ENCODE results near the gene MRPL19.

Gene MRPL19

DNA sequence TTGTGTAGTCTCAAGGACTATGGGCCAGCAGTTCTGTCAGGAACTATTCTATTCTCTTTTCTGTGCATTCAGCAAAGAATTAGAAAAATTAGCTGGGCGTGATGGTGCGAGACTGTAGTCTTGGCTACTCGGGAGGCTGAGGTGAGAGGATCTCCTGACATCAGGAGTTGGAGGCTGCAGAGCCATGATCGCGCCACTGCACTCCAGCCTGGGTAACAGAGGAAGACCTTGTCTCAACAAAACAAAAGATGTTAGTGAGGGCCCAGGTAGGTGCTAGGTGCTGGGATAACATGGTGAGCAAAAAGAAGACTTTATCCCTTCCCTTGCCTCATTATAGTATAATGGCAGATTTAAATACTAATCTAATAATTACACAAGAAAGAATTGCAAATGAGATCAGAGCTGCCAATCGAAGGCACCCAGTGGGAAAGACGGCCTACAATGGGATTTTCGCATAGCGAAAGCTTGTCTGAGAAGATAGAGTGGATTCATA lies 447 bp upstream of the MRPL19 start:
- TF ChIP-seq, protein P1, sequence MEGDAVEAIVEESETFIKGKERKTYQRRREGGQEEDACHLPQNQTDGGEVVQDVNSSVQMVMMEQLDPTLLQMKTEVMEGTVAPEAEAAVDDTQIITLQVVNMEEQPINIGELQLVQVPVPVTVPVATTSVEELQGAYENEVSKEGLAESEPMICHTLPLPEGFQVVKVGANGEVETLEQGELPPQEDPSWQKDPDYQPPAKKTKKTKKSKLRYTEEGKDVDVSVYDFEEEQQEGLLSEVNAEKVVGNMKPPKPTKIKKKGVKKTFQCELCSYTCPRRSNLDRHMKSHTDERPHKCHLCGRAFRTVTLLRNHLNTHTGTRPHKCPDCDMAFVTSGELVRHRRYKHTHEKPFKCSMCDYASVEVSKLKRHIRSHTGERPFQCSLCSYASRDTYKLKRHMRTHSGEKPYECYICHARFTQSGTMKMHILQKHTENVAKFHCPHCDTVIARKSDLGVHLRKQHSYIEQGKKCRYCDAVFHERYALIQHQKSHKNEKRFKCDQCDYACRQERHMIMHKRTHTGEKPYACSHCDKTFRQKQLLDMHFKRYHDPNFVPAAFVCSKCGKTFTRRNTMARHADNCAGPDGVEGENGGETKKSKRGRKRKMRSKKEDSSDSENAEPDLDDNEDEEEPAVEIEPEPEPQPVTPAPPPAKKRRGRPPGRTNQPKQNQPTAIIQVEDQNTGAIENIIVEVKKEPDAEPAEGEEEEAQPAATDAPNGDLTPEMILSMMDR (IDR thresholded peaks at IDR 0.05; ENCODE audit: borderline replicate concordance, control extremely low read depth, extremely low read depth, insufficient read depth, missing control alignments): no peak
- in situ Hi-C loops (cut with MboI; ENCODE audit: low sequenced_read_pairs, unreplicated experiment): no loop called here
- DNase-seq (ENCODE audit: low spot score): no peak

DNA sequence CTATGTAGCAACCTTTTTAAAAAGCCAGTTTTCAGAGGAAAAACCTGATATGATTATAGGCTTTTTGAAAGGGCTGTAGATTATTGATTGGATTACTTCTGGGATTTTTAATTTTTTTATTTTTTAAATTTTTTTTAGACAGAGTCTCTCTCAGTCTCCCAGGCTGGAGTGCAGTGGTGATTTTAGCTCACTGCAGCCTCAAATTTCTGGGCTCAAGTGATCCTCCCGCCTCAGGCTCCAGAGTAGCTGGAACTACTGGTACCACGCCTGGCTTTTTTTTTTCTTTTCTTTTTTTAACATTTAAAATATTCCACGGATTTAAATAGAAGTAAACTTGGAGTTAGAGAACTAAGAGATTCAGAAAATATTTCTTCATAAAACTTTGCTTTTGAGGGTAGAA lies 1.2 kb downstream of the MRPL19 start:
- in situ Hi-C loops (cut with MboI; ENCODE audit: low sequenced_read_pairs, unreplicated experiment): no loop called here
- DNase-seq (ENCODE audit: low spot score): no peak
- TF ChIP-seq, protein P1 (IDR thresholded peaks at IDR 0.05; ENCODE audit: borderline replicate concordance, control extremely low read depth, extremely low read depth, insufficient read depth, missing control alignments): no peak

DNA sequence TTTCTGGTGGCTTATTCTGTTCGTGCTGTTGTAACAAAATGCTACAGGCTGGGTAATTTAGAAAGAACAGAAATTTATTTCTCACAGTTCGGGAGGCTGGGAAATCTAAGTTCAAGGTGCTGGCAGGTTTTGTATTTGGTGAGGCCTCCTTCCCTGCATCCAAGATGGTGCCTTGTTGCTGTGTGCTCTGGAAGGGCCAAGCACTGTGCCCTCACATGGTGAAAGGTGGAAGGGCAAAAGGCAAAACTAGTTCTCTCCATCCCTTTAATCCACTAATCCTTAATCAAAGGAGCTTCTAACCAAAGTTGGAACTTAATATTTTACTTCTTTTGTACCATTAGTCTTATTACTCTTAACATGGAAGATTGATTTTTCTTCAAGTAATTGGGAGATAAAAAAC lies 7.4 kb downstream of the MRPL19 start:
- no peak for DNase-seq (ENCODE audit: low spot score)
- in situ Hi-C loops (cut with MboI; ENCODE audit: low sequenced_read_pairs, unreplicated experiment): no loop called here
- TF ChIP-seq, protein P1 (IDR thresholded peaks at IDR 0.05; ENCODE audit: borderline replicate concordance, control extremely low read depth, extremely low read depth, insufficient read depth, missing control alignments): no peak

DNA sequence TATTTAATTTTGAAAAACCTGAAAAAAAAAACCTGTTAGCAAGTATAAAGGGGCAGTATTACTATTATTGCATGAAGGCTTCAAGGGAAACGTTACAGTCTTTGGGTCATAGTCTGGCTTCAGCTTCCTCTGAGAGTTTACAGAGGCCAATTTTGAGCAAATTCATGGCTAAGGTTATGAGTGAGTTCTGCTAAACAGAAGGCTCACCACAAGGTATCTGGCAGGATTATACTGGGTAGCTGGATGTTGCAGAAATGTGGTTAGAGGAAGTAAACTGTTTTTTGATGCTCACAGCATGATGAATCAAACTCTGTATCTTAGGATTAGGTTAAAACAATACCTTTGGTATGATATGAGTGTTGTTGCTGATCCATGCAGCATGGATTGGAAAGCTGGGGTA lies 9.3 kb downstream of the MRPL19 start:
- TF ChIP-seq, protein P1 (IDR thresholded peaks at IDR 0.05; ENCODE audit: borderline replicate concordance, control extremely low read depth, extremely low read depth, insufficient read depth, missing control alignments): no peak
- DNase-seq (ENCODE audit: low spot score): no peak
- in situ Hi-C loops (cut with MboI; ENCODE audit: low sequenced_read_pairs, unreplicated experiment): no loop called here

DNA sequence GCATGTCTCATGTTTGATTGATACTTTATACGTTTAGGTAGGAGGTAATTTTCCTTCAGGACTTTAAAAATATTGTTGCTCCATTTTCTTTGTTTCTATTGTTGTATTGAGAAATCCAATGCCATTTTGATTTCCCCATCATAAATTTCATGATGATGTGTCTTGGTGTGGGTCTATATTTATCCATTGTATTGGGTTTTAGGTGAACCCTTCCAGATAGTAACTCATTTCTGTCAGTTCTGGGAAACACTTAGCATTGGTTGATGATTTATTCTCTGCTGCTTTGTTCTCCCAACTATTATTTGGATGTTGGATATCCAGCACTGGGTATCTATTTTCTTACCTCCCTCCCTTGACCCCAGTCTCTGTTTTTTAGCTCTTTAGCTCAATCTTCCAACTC lies 10.0 kb downstream of the MRPL19 start:
- TF ChIP-seq, protein P1 (IDR thresholded peaks at IDR 0.05; ENCODE audit: borderline replicate concordance, control extremely low read depth, extremely low read depth, insufficient read depth, missing control alignments): no peak
- in situ Hi-C loops (cut with MboI; ENCODE audit: low sequenced_read_pairs, unreplicated experiment): no loop called here
- DNase-seq (ENCODE audit: low spot score): no peak

DNA sequence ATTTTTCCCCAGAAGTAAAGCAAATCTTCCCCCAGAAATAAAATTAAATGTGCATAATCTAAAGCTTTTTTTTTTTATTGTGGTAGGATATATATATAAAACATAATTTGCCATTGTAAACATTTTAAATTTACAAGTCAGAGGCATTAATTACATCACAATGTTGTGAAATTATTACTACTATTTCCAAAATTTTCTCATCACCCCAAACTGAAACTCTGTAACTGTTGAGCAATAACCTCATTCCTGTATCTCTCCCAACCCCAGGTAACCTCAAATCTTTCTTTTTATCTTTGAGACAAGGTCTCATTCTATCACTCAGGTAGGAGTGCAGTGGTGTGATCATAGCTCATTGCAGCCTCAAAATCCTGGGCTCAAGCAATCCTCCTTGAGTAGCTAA lies 11.2 kb downstream of the MRPL19 start:
- TF ChIP-seq, protein P1 (IDR thresholded peaks at IDR 0.05; ENCODE audit: borderline replicate concordance, control extremely low read depth, extremely low read depth, insufficient read depth, missing control alignments): no peak
- no peak for DNase-seq (ENCODE audit: low spot score)
- in situ Hi-C loops (cut with MboI; ENCODE audit: low sequenced_read_pairs, unreplicated experiment): no loop called here

DNA sequence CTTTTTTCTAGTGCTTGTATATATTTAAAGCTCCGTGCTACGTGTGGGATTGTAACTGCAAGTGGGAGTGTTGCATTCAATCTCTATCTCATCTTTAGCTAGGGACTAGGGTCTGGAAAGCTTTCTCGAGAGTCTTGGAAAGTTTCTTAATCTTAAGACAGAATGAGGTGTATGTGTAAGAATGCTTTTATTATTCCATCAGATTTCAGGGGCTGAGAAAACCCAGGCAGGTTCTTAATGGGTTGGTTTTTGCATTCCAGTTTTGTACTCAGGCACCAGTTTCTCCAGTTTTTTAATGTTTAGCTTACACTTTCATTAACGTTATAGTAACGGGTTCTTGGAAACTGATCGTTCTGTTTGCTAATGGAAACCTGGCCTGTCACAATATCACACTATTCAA lies 20.3 kb downstream of the MRPL19 start:
- in situ Hi-C loops (cut with MboI; ENCODE audit: low sequenced_read_pairs, unreplicated experiment): no loop called here
- DNase-seq (ENCODE audit: low spot score): no peak
- TF ChIP-seq, protein P1 (IDR thresholded peaks at IDR 0.05; ENCODE audit: borderline replicate concordance, control extremely low read depth, extremely low read depth, insufficient read depth, missing control alignments): no peak
